ENCODE data around the gene ISG15.

GRCh38 chr1:1001057-1001783 lies 12.1 kb upstream of the ISG15 start:
- TF ChIP-seq CTCF (conservative IDR thresholded peaks at IDR 0.05) (no peak), ZFX (IDR thresholded peaks at IDR 0.05) (0 out of 2 replicates have a peak, but pooled peaks have one; percentile 28)

Data from C4-2B (cell line).